Left lung (tissue), 10 donors: ENCODE data around the gene RMI2. TPM values are rescaled to one million over a fixed set of nuclear protein-coding genes. Genes with fewer than 3 reads are reported as not detected.

Experiments
- ATAC-seq: fragments of 200-7000 bp; cut with Tn5 transposase; one replicate; pipeline ENCODE4 v1.9.1; 2020; ENCODE audit warnings: moderate library complexity
- DNase-seq, 4 donors: peaks; one replicate each; pipeline ENCODE4 v3.0.0-alpha.2; 2013 to 2020
- H3K27ac ChIP-seq, 2 donors: fragments of 200-600 bp; sonication (generic) in 1 of 2; one replicate each; pipeline versions ENCODE4 v1.5.0 to v1.8.0; 2020 to 2021
- H3K27me3 ChIP-seq, 2 donors: fragments of 200-600 bp; sonication (generic) in 1 of 2; one replicate each; pipeline versions ENCODE4 v1.5.0 to v1.8.0; 2020 to 2021
- H3K36me3 ChIP-seq, 2 donors: fragments of 200-600 bp; sonication (generic) in 1 of 2; one replicate each; pipeline versions ENCODE4 v1.5.0 to v1.8.0; 2020 to 2021
- H3K4me1 ChIP-seq, 2 donors: fragments of 200-600 bp; one replicate each; pipeline ENCODE4 v1.8.0; 2021
- H3K4me3 ChIP-seq, 2 donors: fragments of 200-600 bp; sonication (generic) in 1 of 2; one replicate each; pipeline versions ENCODE4 v1.5.0 to v1.8.0; 2020 to 2021; ENCODE audit warnings: mild to moderate bottlenecking in 1 of 2
- H3K9me3 ChIP-seq, 2 donors: fragments of 200-600 bp; sonication (generic) in 1 of 2; one replicate each; pipeline versions ENCODE4 v1.5.0 to v1.8.0; 2020 to 2021
- CTCF ChIP-seq, 2 donors: fragments of 200-600 bp; sonication (generic) in 1 of 2; IDR thresholded peaks; one replicate each; pipeline versions ENCODE4 v1.5.0 to v1.8.0; 2021; ENCODE audit warnings: antibody characterized with exemption in 2 of 2
- intact Hi-C, 2 donors: fragments of 100-400 bp; cut with DNase I; formaldehyde crosslinking; loops; one replicate each; pipeline versions ENCODE4 v1.11.2 to v1.14.2; 2022
- polyA plus RNA-seq, 6 donors: library from polyadenylated mRNA; unstranded; fragments of 120-200 nt; gene quantifications; one replicate each; pipeline ENCODE4 v1.2.1, GENCODE V29; 2013; ENCODE audit not compliant: insufficient read length in 6 of 6
- total RNA-seq, 2 donors: library from RNA; stranded (reverse); fragmentation: NEBNext Ultra II Directional; extraction: Animal tissue kit (Norgen Biotek cat#: 25700); gene quantifications; one replicate each; pipeline ENCODE4 v1.2.1, GENCODE V29; 2021
- donor health status: DM: no; HTN: yes; CAD: no.
- donor health status: DM: no; HTN: no; CAD: no.

Gene RMI2
- total and polyA plus RNA-seq, 8 donors: 9.6 to 34.5 (median 25.2) TPM

DNA sequence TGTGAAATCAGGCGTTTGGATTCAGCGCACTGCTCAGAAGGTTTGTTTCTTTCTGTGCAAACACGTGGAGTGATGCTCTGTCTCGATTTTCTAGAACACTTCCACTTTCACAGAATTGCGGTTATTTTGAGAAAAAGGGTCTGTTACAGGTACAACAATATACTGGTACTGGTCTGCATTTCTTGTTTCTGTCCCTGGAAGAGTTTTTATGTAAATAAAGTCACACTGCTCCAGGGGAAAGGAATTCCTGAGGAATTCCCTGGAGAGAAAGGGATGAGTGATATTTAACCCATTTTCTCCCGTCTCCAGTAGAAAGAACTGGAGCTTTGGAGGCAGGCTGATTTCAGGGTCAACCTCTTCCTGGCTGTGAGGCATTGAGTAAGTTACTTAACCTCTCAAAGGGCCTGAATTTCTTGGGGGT is 16.2 kb upstream of the RMI2 start:
- Histone ChIP-seq H3K27ac (peak overlapping the region; percentile 34 to 59), H3K4me1 (peaks cover 13 to 44% of the 10 kb centered on the region in 2 donors), H3K4me3 (no peak overlapping the region), H3K27me3 (no peaks in the 10 kb centered on the region), H3K36me3 (no peaks in the 10 kb centered on the region), H3K9me3 (no peaks in the 10 kb centered on the region)
- ATAC-seq (peak; percentile 6), DNase-seq (no peak)
- intact Hi-C loops: no loop called here
- no peak for TF ChIP-seq CTCF (IDR thresholded peaks at IDR 0.05)

DNA sequence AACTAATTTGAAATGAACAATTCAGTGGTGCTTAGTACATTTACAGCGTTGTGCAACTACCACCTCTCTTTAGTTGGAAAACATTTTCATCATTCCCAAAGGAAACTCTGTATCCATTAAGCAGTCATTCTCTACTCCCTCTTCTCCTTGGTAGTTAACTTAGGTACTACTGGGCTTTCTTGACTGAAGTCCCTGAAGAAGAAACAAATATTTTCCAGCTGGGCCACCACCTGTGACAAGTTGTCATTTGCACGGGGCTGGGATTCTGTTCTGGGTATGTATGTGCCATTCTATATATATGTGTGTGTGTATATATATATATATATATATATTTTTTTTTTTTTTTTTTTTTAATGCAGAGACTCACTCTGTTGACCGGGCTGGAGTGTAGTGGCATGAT is 15.4 kb upstream of the RMI2 start:
- H3K36me3 ChIP-seq: no peaks in the 10 kb centered on the region
- no peaks in the 10 kb centered on the region for H3K27me3 ChIP-seq
- no peak overlapping the region for H3K27ac ChIP-seq
- TF ChIP-seq CTCF (IDR thresholded peaks at IDR 0.05): no peak
- peaks cover 13 to 44% of the 10 kb centered on the region in 2 donors for H3K4me1 ChIP-seq
- no peaks in the 10 kb centered on the region for H3K9me3 ChIP-seq
- ATAC-seq (no peak), DNase-seq (no peak)
- intact Hi-C loops: no loop called here
- no peak overlapping the region for H3K4me3 ChIP-seq

DNA sequence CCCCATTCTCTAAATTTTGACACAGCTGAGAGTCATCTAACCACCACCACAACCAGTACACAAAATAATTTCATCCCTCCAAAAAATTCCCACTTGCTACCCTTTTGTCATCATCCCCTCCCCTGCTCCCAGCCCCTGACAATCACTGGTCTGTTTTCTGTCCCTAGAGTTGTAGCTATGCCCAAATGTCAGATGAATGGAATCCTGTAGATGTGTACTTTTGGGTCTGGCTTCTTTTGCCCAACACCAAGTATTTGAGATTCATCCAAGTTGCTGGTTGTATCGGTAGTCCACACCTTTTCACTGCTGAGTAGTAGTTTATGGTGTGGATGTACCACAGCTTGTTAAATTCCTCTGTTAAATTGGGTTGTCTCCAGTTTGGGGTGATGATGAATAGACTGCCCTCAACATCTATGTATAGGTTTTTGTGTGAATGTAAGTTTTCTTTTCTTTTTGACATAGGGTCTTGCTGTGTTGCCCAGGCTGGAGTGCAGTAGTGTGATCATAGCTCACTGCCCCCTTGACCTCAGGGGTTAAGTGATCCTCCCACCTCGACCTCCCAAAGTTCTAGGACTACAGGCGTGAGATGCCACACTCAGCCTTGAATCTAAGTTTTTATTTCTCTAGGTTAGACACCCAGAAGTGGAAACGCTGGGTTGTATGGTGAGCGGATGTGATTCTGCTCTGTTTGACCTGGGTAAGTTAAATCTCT is 14.6 kb upstream of the RMI2 start:
- H3K4me3 ChIP-seq: no peak overlapping the region
- no peak for TF ChIP-seq CTCF (IDR thresholded peaks at IDR 0.05)
- DNase-seq (no peak), ATAC-seq (no peak)
- peaks cover 13 to 36% of the 10 kb centered on the region in 2 donors for H3K4me1 ChIP-seq
- H3K27ac ChIP-seq: no peak overlapping the region
- H3K9me3 ChIP-seq: no peaks in the 10 kb centered on the region
- no peaks in the 10 kb centered on the region for H3K27me3 ChIP-seq
- H3K36me3 ChIP-seq: no peaks in the 10 kb centered on the region
- intact Hi-C loops: no loop called here

DNA sequence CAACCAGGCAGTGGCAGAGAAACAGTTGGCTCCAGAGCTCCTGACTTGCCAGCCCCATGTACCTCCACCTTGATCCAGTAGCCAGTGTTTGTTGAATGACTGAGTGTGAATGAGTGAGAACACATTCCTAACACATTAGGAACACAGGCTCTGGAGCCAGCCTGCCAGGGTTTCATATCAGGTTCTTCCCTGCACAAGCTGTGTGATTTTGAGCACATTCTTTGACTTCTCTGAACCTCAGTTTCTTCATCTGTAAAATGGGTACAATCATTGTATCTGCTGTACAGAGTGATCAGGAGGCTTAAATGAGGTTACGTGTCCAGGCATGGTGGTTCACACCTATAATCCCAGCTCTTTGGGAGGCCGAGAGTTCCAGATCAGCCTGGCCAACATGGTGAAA is 13.3 kb upstream of the RMI2 start:
- H3K4me1 ChIP-seq: peaks cover 13 to 24% of the 10 kb centered on the region in 2 donors
- no peaks in the 10 kb centered on the region for H3K9me3 ChIP-seq
- H3K4me3 ChIP-seq: no peak overlapping the region
- ATAC-seq: no peak
- TF ChIP-seq CTCF (IDR thresholded peaks at IDR 0.05): no peak
- no peaks in the 10 kb centered on the region for H3K36me3 ChIP-seq
- H3K27ac ChIP-seq: no peak overlapping the region
- H3K27me3 ChIP-seq: no peaks in the 10 kb centered on the region
- intact Hi-C loops: no loop called here
- no peak for DNase-seq

GRCh38 chr16:11333010-11333409 is 12.2 kb upstream of the RMI2 start:
- Histone ChIP-seq H3K36me3 (no peaks in the 10 kb centered on the region), H3K4me3 (no peak overlapping the region), H3K4me1 (peaks cover 9 to 19% of the 10 kb centered on the region in 2 donors), H3K27me3 (no peaks in the 10 kb centered on the region), H3K27ac (no peak overlapping the region), H3K9me3 (no peaks in the 10 kb centered on the region)
- intact Hi-C loops: no loop called here
- DNase-seq (no peak), ATAC-seq (no peak)
- TF ChIP-seq CTCF (IDR thresholded peaks at IDR 0.05): no peak
